Thyroid gland (tissue), 4 donors: Measurements from ENCODE around the gene MAST4.

Experiments used
- CTCF ChIP-seq, 6 experiments: fragments of 200-600 bp in 3 of 6; fragments of 450-650 bp in 3 of 6; sonication (generic) in 3 of 6; IDR thresholded peaks; one replicate each; pipeline ENCODE4 v1.5.1; 2016 to 2019; ENCODE audit warnings: antibody characterized with exemption in 6 of 6, mild to moderate bottlenecking in 2 of 6, inconsistent platforms in 1 of 6, moderate library complexity in 1 of 6
- POLR2A ChIP-seq, 2 donors: fragments of 450-650 bp; IDR thresholded peaks; one replicate each; pipeline ENCODE4 v1.6.1; 2017; ENCODE audit warnings: antibody characterized with exemption in 2 of 2, mild to moderate bottlenecking in 2 of 2, moderate library complexity in 1 of 2

GRCh38 chr5:66710557-66711088 lies 114.4 kb downstream of the MAST4 start:
- TF ChIP-seq CTCF (IDR thresholded peaks at IDR 0.05) (no peak), POLR2A (IDR thresholded peaks at IDR 0.05) (no peak)
